GM18520 (cell line): ENCODE measurements around the gene SPTSSA.

Experiments used
- ATAC-seq: cut with Tn5 transposase; IDR thresholded peaks from one replicate; pipeline ENCODE4 v1.9.1; 2021; ENCODE audit not compliant: unreplicated experiment

The SPTSSA gene

DNA sequence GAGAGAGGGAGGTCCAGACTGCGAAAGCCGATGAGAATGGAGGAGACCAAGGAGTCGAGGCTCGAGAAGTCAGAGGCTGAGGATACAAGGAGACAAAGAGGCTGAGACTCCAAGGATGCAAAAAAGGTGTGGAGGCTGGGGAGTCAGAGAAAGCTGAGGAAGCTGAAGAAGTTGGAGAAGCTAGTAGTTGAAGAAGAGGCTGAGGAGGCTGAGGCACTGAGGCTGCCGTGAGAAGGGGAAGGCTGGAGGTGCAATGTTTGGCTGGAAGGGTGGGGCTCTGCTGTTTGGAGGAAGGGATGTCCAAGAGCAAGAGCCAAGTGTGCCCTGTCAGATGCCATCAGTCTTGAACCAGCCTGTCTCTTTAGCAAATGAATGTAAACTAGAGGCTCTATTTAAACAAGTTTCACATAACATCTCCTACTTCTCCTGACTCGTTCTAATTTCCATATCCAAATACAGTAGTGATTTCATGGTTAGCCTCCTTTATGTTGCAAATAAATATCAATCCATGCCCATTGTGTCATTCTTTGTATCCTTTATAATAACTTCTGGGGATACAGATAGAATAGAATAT lies 10.8 kb upstream of the SPTSSA start:
- ATAC-seq, result no peak

DNA sequence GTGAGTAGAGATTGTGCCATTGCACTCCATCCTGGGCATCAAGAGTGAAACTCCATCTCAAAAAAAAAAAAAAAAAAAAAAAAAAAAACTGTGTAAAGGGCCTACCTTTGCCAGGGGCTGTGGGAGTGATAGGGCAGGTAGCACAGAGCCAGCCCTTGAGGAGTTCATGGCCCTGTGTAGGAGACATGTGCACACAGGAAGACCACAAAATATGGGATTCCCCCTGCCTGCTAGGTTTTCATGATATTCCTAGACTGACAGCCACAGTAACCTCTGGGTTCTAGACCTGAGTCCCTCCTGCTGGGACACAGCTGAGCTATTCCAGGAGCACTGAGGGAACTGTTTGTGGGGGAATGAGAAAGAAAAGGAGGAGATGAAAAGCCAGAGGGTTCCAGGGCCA lies 8.3 kb upstream of the SPTSSA start:
- no peak for ATAC-seq

DNA sequence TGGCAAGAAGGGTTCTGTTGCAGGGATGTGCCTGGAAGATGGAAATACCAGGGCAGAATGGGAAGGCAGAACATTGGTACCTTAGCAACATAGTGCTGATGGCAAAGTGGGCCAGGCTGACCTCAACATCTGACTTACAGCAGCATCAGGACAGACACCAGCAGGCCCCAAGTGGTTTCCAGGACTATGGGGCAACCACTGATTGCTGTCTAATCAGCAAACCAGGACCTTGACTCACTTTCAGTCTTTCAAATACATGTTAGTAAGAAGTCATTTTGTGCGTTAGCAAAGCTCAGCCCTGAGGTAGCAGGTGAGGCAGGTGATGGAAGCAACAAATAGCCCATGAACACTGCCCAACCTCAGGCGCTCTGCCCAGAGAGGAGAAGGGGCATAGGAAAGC lies 4.7 kb upstream of the SPTSSA start:
- no peak for ATAC-seq

DNA sequence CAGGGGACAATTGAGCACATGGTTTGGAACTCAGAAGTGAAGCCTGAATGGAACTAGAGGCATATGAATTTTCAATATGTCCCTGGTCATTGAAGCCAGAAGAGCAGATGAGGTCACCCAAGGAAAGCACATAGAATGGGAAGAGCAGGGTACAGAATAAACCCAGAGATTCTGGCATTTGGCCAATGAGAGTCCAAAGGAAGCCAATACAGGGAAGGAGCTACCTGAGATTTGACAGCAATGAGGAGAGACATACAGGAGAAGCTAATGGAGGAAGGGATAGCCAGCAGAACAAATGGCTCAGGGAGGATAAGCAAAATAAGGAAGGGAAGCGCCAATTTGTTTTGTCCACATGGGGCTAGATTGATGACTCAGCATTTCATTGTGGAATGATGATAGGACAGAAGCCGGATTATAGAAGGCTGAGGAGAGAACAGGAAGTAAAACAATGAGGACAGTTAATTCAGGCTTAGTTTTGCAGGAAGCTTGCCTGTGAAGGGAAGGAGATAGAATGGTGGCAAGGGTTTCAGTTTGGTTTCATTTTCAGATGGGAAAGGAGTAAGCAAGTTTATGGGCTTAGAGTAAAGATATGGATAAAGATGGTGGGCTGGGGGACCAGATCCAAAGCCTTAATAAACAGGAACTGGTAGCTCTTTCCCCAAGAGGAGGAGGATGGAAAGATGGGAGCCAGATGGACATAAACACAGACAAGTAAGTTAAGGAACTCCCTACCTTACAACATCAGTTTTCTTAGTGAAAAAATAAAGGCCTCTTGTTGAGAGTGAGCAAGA lies 3.2 kb upstream of the SPTSSA start:
- ATAC-seq, result no peak

DNA sequence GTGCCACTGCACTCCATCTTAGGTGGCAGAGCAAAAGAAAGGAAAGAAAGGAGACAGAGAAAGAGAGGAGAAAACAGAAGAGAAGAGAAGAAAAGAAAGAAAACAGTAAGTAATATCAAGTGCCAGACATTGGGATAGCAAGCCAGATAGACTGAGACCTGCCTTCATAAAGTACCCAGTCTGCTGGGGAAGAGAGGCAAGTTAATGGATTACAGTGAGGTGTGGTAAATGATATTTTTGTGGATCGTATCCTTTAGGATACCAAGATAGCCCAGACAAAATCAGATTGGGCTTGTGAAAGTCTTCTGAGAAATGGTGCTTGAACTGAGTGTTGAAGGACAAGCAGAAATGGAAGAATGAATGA lies 1.5 kb upstream of the SPTSSA start:
- no peak for ATAC-seq

DNA sequence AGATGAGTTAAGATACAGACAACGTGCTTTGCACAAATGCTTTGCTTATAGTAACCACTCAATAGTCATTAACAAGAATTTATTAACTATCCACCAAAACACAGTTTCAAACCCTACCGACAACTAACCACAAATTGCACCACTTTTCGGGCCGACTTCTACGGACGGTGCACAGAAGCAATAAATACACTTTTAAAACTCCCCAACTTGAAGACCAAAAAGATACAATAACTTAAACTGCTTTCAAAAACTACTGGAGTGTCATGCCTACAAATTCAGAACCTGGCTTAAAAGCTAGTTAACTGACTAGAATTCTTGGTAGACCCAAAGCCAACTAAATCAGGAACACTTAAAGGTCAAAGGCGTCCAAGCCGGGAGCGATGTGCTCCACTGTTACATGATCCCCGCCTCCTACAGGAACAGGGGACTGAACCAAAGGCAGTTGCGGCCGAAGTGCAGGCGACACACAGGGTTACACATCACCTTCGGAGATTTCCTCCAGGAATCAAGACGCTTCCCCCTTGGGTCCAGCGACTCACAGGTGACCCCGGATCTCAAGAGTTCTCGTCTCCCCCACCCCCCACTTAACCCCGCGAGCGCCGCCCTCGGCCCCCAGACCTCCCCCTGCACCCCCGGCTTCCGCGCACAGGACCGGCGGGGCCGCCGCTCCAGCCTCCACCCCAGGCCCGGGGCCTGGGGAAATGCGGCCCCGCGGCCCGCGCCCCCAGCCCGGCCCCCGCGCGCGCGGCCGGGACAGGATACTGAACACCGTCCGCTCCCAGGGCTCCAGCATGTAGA lies 507 bp downstream of the SPTSSA start:
- peak; percentile 3 for ATAC-seq

DNA sequence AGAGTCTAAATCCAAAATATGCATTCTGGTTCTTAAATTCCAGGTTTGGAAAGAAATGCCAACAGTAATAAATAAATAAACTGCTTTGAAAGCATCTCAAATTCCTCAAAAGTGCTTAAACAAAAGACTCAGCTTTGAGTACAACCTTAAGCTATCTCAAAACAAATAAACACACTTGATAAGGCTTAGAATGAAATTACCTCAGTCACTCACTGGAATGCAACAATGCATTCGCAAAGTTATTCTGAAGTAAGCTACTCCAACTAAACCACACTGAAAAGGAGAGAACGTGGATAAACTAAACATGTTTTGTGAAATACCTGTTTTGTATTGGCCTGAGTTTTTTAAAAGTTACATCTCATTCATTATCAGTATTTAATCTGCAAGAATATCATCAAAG lies 1.2 kb downstream of the SPTSSA start:
- no peak for ATAC-seq

DNA sequence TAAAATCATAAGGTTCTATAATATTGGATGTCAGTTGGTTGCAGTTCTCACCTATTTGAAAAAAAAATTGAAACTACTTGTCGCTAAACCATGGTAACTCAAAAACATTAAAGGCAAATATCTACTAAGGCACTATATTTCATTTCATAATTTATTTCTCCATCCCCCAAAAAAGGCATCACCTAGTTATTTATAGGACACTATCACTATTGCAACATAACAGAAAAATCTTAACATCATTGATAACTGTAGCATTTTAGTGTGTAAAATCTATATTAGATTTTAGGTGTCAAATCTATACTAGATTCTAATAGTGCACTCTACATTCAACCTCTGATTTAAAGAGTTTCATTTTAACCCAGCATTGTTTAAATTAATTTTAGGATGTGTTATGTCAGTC lies 1.7 kb downstream of the SPTSSA start:
- no peak for ATAC-seq

DNA sequence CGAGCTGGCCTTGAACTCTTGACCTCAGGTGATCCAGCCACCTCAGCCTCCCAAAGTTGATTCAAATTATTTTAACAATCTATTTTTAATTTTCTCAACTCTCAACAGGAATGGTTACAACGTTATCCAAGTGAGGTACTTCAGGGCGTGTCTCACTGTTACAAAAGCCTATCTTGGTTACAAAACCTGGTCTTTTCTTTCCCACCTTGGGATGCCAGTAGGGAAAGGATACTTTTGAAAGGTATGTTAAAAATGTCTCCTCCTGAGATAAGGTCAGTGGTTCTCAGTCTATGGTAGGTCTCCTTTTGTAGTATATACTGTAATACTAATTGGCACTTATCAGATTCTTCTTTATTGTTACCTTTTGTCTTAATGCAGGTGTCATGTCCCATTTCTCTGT lies 4.9 kb downstream of the SPTSSA start:
- ATAC-seq, result no peak

DNA sequence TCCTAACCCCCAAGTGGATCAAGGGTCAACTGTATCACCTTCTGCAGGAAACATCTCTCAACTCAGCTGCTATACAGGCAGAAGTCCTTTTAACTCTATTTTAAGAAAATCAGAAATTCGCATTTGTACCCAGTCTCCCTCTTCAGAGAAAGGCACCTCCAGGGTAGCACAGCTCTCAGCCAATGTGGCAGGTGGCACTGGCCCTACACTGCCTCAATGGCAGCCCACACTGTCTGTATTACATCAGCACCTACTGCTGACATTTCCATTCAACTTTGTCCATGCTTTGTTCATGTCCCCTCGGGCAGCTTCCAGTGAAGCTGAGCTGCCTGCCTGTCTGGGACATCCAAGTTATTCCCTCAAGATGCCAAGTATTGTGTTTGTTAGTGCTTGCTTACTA lies 8.8 kb downstream of the SPTSSA start:
- ATAC-seq, result no peak

DNA sequence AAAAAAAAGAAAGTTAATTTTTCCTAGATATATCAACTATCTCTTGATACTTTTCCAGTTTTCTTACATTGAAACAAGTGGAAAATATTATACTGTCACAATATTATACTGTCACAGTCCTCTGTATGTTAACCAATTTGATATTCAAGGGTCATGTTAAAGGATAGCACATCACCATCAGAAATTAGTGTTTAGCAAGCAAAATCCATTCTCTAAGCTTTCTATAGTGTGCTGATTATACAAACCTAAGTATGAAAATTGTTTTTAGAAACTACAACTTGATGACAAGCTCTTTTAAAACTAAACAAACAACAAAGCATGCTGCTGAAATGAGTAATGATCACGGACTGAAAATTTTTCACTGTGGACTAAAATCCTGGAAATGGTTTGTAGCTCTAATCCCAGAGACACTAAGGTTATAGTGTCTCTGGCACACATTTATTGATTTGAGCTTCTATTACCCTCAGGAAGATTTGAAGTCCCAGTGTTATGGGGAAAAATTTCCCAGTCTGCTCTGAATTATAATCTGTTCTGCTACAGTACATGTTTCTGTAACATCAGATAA lies 9.7 kb downstream of the SPTSSA start:
- no peak for ATAC-seq

DNA sequence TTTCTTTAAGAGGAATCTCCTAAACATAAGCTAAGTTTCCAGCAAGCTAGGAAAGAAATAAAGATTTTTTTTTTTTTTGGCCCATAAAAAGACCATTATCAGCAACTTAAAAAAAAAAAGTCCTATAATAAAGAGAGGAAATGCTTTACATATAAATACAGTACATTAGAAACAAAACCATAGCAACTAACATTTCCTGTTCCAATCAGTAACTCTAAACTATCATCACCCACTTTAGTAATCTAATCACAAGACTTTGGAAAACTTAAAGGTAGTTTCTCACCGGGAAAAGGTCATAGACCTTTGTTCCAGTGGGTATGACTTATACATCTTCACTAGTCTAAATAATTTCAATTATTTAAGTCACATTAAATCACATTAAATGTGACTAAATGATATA lies 11.1 kb downstream of the SPTSSA start:
- no peak for ATAC-seq

DNA sequence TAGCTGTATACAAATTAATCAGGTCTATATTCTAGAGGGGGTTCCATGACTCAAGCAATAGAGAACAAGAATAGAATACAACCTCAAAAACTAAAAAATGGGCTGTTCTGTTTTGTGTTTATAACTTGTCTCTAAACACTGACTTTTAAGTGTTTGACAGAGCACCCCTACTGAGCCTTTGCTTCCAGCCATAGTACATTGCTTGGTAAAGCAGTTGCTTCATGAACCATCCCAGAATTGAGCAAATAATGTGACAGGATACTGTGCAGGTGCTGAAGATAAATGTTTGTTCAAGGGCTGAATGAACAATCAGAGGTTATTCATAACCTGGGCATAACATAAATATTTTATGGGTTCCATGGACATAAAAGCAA lies 11.5 kb downstream of the SPTSSA start:
- no peak for ATAC-seq

DNA sequence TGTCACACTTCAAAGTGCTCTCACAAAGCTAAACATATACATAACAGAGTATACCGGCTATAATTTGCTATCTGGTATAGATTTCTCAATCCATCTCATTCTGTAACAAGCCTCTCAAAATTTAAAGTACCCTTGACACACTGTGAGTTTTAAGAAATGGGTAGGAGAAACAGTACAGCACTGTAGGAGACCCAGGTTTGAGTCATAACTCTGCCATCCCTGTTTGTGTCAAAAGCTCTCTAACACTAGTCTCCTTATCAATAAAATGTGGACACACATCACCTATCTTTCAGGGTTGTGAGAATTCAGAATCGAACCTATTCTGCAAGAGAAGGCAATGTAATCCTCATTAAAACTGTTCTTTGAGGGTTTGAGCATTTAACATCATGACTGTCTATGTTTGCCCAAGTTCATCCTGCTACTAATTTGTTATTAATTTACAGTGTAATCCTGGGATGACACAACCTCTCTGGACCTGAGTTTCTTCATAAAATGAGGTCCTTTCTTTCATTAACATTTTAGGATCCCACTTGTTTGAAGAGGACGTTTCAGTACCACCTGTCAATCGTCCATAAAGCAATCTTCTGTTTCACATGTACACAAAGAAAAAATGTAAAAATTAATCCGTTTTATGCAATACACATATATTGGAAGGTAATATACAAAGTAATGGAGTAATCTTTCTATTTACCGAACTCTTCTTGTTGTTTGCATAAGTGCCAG lies 12.1 kb downstream of the SPTSSA start:
- no peak for ATAC-seq

DNA sequence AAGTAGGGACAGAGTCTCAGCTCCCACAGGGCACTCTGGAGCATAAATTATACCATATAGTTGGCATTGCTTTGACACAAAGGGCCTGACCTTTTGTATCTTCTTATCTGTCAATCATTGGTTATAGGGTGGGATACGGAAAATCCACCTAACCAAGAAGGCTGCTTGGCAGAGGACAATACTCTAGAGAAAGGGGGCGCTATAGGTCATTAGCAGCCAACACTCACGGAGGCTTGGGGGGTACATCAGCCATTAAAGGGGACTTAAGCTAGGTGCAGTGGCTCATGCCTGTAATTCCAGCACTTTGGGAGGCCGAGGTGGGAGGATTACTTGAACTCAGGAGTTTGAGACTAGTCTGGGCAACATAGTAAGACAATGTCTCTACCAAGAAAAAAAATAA lies 22.9 kb downstream of the SPTSSA start:
- ATAC-seq, result no peak

DNA sequence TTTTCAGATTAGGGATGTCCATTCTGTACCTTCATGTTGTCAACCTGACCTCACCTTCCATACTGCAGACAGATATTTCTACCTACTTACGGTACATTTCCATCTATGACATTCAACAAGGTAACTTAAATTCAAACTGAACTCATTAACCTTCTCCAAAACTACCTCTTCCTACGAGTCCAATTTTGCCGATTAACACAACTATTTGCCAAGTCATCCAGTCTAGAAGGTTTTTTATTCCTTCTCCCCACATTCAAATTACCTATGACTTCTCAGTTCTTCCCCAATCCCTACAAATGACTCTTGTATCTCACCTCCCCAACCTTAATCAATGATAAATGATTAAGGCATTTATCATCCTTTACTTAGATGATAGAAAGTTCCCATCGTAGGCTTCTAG lies 23.6 kb downstream of the SPTSSA start:
- no peak for ATAC-seq

DNA sequence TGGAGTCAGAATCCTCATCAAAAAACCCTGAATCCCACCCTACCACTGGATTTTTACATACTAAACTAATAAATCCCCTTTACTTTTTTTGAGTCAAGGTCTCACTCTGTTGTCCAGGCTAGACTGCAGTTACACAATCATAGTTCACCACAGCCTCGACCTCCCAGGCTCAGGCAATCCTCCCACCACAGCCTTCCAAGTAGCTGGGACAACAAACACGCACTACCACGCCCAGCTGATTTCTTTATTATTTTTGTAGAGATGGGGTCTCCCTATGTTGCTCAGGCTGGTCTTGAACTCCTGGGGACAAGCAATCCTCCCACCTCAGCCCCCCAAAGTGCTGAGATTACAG lies 24.3 kb downstream of the SPTSSA start:
- ATAC-seq, result no peak

DNA sequence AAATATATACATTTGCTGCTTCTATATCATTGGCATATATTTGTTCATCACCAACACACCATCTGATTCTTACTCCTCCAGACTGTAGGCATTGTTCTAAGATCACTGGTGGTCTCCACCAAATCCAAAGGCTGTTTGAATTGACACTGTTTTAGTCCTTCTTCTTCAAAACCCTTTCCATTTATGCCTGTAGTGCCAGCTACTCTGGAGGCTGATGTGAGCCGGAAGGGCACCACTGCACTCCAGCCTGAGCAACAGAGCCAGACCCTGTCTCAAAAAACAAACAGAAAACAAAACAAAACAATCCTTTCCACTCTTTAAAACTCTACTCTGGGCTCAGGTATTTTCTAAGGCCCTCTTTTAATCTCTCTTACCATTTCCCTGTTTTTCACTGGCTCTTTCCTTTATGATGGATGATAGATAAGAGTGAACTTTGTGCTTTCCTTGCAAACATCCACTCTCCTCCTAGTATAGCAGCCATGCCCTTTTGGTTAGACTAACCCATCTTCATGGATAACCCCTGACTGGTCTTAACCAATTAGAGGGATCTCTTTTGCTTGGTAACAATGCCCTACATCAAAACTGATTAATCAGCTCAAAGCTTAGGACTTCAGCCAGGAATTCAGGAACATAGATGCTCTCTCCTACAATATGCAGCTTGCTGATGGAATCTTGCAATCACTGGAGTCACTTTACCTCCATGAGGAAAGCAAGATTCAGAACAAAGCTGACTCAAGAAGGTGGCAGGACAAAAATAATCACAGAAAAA lies 24.9 kb downstream of the SPTSSA start:
- no peak for ATAC-seq

DNA sequence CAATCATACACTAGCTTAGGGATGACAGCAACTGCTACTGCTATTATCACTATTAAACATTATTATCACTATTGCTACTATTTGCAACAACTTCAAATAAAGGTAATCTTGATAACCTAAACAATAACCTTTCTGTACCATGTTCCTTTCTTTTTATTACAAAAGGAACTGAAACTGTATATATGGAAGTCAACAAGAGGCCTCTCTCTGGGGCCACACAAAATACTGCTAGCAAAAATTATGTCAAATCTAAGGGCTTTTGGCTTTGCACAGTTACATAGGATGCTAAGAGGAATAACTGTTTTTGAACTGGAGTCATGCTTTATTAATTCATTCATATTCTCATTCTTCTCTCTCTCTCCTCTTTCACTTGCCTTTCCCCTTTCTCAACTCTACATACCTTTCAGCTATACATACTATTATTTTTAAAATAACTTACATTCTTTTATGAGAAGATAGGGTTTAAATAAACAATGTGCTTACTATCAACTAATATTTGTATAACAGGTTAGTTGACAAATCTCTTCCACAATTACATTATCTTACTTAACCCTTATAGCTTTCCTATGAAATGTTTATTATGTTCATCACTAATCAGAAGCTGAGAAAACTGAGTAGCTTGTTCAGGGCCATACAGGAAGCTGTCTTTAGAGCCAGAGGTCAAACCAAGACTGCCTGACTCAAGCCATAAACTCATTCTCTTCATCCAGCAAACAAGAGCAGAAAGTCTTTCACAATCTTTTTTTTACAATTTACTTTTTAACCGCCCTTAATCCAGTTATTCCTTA lies 25.7 kb downstream of the SPTSSA start:
- no peak for ATAC-seq

DNA sequence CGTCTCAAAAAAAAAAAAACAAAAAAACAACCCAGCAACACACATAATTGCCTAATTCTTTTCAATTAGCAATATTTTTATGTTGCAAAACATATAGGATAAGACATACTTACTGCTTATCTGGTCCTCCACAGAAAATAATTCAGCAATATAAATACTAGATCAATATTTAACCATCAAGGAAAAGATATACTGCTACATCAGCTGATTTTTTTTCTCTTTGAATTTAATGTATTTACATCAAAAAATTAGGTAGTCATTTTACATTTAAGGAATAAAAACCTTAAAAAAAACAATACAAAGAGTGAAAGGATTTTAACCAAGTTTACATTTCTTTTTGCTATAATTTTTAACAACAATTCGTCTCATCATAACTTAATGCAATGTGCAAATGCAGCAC lies 28.1 kb downstream of the SPTSSA start:
- no peak for ATAC-seq
